ENCODE results near the gene CP. TPM values are rescaled to one million over a fixed set of nuclear protein-coding genes. Genes with fewer than 3 reads are reported as not detected.

Gene CP
- total and polyA plus RNA-seq, 2 of the 13 experiments (the other 11 are each of a cell fraction or from before 2014, with no cell fraction given) = 42.6 to 789 TPM

DNA sequence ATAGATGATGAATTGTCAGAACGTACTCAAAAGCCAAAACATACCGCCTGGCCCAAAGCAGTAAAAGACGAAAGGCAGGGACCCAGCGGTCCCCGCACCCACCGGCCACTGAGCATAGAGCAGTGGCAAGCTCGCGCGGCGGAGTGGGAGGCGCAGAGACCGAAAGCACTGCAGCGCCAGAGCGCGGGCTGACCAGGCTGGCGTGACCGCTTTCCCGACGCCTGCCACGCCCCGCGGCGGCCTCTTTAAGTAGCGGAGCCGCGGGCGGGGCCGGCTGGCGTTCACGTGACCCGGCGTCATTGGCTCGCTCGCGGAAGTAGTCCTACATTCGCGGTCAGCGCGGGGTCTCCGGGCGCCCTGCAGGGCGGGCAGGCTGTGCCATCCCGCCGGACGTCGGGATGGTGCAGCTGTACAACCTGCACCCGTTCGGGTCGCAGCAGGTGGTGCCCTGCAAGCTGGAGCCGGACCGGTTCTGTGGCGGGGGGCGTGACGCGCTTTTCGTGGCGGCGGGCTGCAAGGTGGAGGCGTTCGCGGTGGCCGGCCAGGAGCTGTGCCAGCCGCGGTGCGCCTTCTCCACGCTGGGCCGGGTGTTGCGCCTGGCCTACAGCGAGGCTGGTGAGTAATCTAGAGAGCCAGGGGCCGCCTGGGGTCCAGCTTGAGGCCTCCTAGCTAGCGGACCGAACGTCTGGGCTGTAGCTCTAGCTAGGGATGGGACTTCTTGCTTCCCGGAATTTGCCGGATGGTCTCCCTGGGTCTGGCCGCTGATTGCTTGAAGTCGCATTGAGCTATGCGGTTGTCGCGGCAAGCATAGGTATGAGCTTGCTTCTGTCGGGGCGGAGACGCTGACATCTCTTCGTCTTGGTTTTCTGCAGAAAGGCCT is 92.1 kb downstream of the CP start, which contains the start of gene HPS3 (continued):
- TF ChIP-seq, protein P1, sequence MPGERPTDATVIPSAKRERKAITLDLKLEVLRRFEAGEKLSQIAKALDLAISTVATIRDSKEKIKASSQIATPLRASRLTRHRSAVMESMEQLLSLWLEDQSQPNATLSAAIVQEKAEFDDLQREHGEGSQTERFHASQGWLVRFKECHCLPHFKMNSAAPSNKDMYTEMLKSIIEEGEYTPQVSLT (CRISPR knock-in tag; IDR thresholded peaks at IDR 0.05; ENCODE audit: borderline replicate concordance, low read depth) = no peak
- no peak for TF ChIP-seq MBD4 (IDR thresholded peaks at IDR 0.05; ENCODE audit: borderline replicate concordance, low read length)
- peak; percentile 91 for TF ChIP-seq ZNF883 (CRISPR knock-in tag; IDR thresholded peaks at IDR 0.05; ENCODE audit: not compliant biosample characterization)
- TF ChIP-seq ZNF891 (CRISPR knock-in tag; IDR thresholded peaks at IDR 0.05) = peak; percentile 20; the same call in 1 of the 2 replicates
- TF ChIP-seq SIX4 (CRISPR knock-in tag; IDR thresholded peaks at IDR 0.05) = peak; percentile 16; the same call in 1 of the 2 replicates
- TF ChIP-seq NCOA1 (CRISPR knock-in tag; IDR thresholded peaks at IDR 0.05) = no peak
- TF ChIP-seq SALL2 (CRISPR knock-in tag; IDR thresholded peaks at IDR 0.05) = peak; percentile 41; the same call in 1 of the 2 replicates
- no peak for TF ChIP-seq ZNF530 (CRISPR knock-in tag; IDR thresholded peaks at IDR 0.05; ENCODE audit: low read depth)
- TF ChIP-seq ZNF44 (CRISPR knock-in tag; IDR thresholded peaks at IDR 0.05) = peak; percentile 88; the same call in 1 of the 2 replicates
- TF ChIP-seq, protein P2, sequence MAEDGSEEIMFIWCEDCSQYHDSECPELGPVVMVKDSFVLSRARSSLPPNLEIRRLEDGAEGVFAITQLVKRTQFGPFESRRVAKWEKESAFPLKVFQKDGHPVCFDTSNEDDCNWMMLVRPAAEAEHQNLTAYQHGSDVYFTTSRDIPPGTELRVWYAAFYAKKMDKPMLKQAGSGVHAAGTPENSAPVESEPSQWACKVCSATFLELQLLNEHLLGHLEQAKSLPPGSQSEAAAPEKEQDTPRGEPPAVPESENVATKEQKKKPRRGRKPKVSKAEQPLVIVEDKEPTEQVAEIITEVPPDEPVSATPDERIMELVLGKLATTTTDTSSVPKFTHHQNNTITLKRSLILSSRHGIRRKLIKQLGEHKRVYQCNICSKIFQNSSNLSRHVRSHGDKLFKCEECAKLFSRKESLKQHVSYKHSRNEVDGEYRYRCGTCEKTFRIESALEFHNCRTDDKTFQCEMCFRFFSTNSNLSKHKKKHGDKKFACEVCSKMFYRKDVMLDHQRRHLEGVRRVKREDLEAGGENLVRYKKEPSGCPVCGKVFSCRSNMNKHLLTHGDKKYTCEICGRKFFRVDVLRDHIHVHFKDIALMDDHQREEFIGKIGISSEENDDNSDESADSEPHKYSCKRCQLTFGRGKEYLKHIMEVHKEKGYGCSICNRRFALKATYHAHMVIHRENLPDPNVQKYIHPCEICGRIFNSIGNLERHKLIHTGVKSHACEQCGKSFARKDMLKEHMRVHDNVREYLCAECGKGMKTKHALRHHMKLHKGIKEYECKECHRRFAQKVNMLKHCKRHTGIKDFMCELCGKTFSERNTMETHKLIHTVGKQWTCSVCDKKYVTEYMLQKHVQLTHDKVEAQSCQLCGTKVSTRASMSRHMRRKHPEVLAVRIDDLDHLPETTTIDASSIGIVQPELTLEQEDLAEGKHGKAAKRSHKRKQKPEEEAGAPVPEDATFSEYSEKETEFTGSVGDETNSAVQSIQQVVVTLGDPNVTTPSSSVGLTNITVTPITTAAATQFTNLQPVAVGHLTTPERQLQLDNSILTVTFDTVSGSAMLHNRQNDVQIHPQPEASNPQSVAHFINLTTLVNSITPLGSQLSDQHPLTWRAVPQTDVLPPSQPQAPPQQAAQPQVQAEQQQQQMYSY (CRISPR knock-in tag; IDR thresholded peaks at IDR 0.05) = no peak
- no peak for TF ChIP-seq DMAP1 (CRISPR knock-in tag; IDR thresholded peaks at IDR 0.05)
- peak; percentile 85; the same call in 1 of the 2 replicates for TF ChIP-seq RXRA (CRISPR knock-in tag; IDR thresholded peaks at IDR 0.05)
- TF ChIP-seq, protein P3, sequence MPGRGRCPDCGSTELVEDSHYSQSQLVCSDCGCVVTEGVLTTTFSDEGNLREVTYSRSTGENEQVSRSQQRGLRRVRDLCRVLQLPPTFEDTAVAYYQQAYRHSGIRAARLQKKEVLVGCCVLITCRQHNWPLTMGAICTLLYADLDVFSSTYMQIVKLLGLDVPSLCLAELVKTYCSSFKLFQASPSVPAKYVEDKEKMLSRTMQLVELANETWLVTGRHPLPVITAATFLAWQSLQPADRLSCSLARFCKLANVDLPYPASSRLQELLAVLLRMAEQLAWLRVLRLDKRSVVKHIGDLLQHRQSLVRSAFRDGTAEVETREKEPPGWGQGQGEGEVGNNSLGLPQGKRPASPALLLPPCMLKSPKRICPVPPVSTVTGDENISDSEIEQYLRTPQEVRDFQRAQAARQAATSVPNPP (CRISPR knock-in tag; IDR thresholded peaks at IDR 0.05) = peak; percentile 45; the same call in 1 of the 2 replicates
- TF ChIP-seq, protein P4, sequence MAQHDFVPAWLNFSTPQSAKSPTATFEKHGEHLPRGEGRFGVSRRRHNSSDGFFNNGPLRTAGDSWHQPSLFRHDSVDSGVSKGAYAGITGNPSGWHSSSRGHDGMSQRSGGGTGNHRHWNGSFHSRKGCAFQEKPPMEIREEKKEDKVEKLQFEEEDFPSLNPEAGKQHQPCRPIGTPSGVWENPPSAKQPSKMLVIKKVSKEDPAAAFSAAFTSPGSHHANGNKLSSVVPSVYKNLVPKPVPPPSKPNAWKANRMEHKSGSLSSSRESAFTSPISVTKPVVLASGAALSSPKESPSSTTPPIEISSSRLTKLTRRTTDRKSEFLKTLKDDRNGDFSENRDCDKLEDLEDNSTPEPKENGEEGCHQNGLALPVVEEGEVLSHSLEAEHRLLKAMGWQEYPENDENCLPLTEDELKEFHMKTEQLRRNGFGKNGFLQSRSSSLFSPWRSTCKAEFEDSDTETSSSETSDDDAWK (CRISPR knock-in tag; IDR thresholded peaks at IDR 0.05) = no peak
- TF ChIP-seq ATF1 (CRISPR knock-in tag; IDR thresholded peaks at IDR 0.05) = peak; percentile 78
- TF ChIP-seq, protein P5, sequence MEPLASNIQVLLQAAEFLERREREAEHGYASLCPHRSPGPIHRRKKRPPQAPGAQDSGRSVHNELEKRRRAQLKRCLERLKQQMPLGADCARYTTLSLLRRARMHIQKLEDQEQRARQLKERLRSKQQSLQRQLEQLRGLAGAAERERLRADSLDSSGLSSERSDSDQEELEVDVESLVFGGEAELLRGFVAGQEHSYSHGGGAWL (CRISPR knock-in tag; IDR thresholded peaks at IDR 0.05) = no peak
- 0 out of 2 replicates have a peak, but pooled peaks have one; percentile 48 for TF ChIP-seq SAFB2 (CRISPR knock-in tag; IDR thresholded peaks at IDR 0.05; ENCODE audit: borderline replicate concordance, low read depth)
- TF ChIP-seq, protein P6, sequence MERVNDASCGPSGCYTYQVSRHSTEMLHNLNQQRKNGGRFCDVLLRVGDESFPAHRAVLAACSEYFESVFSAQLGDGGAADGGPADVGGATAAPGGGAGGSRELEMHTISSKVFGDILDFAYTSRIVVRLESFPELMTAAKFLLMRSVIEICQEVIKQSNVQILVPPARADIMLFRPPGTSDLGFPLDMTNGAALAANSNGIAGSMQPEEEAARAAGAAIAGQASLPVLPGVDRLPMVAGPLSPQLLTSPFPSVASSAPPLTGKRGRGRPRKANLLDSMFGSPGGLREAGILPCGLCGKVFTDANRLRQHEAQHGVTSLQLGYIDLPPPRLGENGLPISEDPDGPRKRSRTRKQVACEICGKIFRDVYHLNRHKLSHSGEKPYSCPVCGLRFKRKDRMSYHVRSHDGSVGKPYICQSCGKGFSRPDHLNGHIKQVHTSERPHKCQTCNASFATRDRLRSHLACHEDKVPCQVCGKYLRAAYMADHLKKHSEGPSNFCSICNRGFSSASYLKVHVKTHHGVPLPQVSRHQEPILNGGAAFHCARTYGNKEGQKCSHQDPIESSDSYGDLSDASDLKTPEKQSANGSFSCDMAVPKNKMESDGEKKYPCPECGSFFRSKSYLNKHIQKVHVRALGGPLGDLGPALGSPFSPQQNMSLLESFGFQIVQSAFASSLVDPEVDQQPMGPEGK (CRISPR knock-in tag; IDR thresholded peaks at IDR 0.05) = no peak
- TF ChIP-seq ZKSCAN8 (CRISPR knock-in tag; IDR thresholded peaks at IDR 0.05; ENCODE audit: borderline replicate concordance) = no peak
- peak; percentile 58; the same call in 1 of the 2 replicates for TF ChIP-seq BCL6 (CRISPR knock-in tag; IDR thresholded peaks at IDR 0.05)

Measured in HepG2 (cell line).